Measurements from ENCODE around the gene C17orf100. TPM values are rescaled to one million over a fixed set of nuclear protein-coding genes. Genes with fewer than 3 reads are reported as not detected.
"Not testable (repeated sequence)": the region's sequence is repeated elsewhere in the genome, so short reads cannot be mapped to it uniquely, and the experiment has no call there.

Gene C17orf100
- total RNA-seq, 1 donor from 2014 or later: 2.0 TPM

GRCh38 chr17:6691546-6691945 lies 40.0 kb downstream of the C17orf100 start:
- H3K9me3 Mint-ChIP-seq (ENCODE audit: low read depth): no peaks in the 10 kb centered on the region
- H3K27ac Mint-ChIP-seq (ENCODE audit: unreplicated experiment): no peak overlapping the region
- H3K36me3 Mint-ChIP-seq (ENCODE audit: low read depth): peaks cover 1% of the 10 kb centered on the region
- no peak overlapping the region for H3K4me3 Mint-ChIP-seq (ENCODE audit: unreplicated experiment)
- no peak for TF ChIP-seq CTCF (IDR thresholded peaks at IDR 0.05)
- DNase-seq (ENCODE audit: low spot score): peak; percentile 33
- no peaks in the 10 kb centered on the region for H3K4me1 Mint-ChIP-seq (ENCODE audit: low read depth)
- H3K27me3 Mint-ChIP-seq (ENCODE audit: low read depth): peaks cover 38% of the 10 kb centered on the region

- not testable (repeated sequence) for H3K4me1 Mint-ChIP-seq (ENCODE audit: low read depth); H3K27ac Mint-ChIP-seq (ENCODE audit: unreplicated experiment); H3K4me3 Mint-ChIP-seq (ENCODE audit: unreplicated experiment); H3K9me3 Mint-ChIP-seq (ENCODE audit: low read depth); DNase-seq (ENCODE audit: low spot score); H3K36me3 Mint-ChIP-seq (ENCODE audit: low read depth)
- peaks cover 34% of the 10 kb centered on the region for H3K27me3 Mint-ChIP-seq (ENCODE audit: low read depth)
Measured at GRCh38 chr17:6691958-6692357, 40.4 kb downstream of the C17orf100 start.

GRCh38 chr17:6695051-6695450 lies 43.5 kb downstream of the C17orf100 start:
- H3K27ac Mint-ChIP-seq (ENCODE audit: unreplicated experiment): no peak overlapping the region
- no peaks in the 10 kb centered on the region for H3K4me1 Mint-ChIP-seq (ENCODE audit: low read depth)
- no peak overlapping the region for H3K4me3 Mint-ChIP-seq (ENCODE audit: unreplicated experiment)
- no peaks in the 10 kb centered on the region for H3K9me3 Mint-ChIP-seq (ENCODE audit: low read depth)
- TF ChIP-seq CTCF (IDR thresholded peaks at IDR 0.05): no peak
- peaks cover 23% of the 10 kb centered on the region for H3K27me3 Mint-ChIP-seq (ENCODE audit: low read depth)
- peaks cover 1% of the 10 kb centered on the region for H3K36me3 Mint-ChIP-seq (ENCODE audit: low read depth)
- peak; percentile 12 for DNase-seq (ENCODE audit: low spot score)

- DNase-seq (ENCODE audit: low spot score): peak; percentile 64
- no peak overlapping the region for H3K4me3 Mint-ChIP-seq (ENCODE audit: unreplicated experiment)
- peaks cover 21% of the 10 kb centered on the region for H3K27me3 Mint-ChIP-seq (ENCODE audit: low read depth)
- no peaks in the 10 kb centered on the region for H3K4me1 Mint-ChIP-seq (ENCODE audit: low read depth)
- TF ChIP-seq CTCF (IDR thresholded peaks at IDR 0.05): no peak
- no peak overlapping the region for H3K27ac Mint-ChIP-seq (ENCODE audit: unreplicated experiment)
- H3K9me3 Mint-ChIP-seq (ENCODE audit: low read depth): no peaks in the 10 kb centered on the region
- H3K36me3 Mint-ChIP-seq (ENCODE audit: low read depth): peaks cover 1% of the 10 kb centered on the region
Measured at GRCh38 chr17:6695565-6695964, 44.0 kb downstream of the C17orf100 start.

- DNase-seq (ENCODE audit: low spot score): peak; percentile 53
- peaks cover 1% of the 10 kb centered on the region for H3K36me3 Mint-ChIP-seq (ENCODE audit: low read depth)
- no peak overlapping the region for H3K4me3 Mint-ChIP-seq (ENCODE audit: unreplicated experiment)
- no peaks in the 10 kb centered on the region for H3K9me3 Mint-ChIP-seq (ENCODE audit: low read depth)
- H3K27ac Mint-ChIP-seq (ENCODE audit: unreplicated experiment): no peak overlapping the region
- H3K4me1 Mint-ChIP-seq (ENCODE audit: low read depth): no peaks in the 10 kb centered on the region
- no peak for TF ChIP-seq CTCF (IDR thresholded peaks at IDR 0.05)
- H3K27me3 Mint-ChIP-seq (ENCODE audit: low read depth): peaks cover 12% of the 10 kb centered on the region
Measured at GRCh38 chr17:6696906-6697305, 45.3 kb downstream of the C17orf100 start.

- Mint-ChIP-seq H3K27me3 (ENCODE audit: low read depth) (peaks cover 10% of the 10 kb centered on the region), H3K9me3 (ENCODE audit: low read depth) (no peaks in the 10 kb centered on the region), H3K4me1 (ENCODE audit: low read depth) (no peaks in the 10 kb centered on the region), H3K36me3 (ENCODE audit: low read depth) (peaks cover 1% of the 10 kb centered on the region), H3K27ac (ENCODE audit: unreplicated experiment) (no peak overlapping the region), H3K4me3 (ENCODE audit: unreplicated experiment) (no peak overlapping the region)
- DNase-seq (ENCODE audit: low spot score): peak; percentile 82
- TF ChIP-seq CTCF (IDR thresholded peaks at IDR 0.05): no peak
Measured at GRCh38 chr17:6698004-6698403, 46.4 kb downstream of the C17orf100 start.
